HepG2 (cell line): ENCODE data around the gene ACTR6.
A peak's percentile ranks its signal among the peaks of the same experiment; 100 is the strongest.

Experiments used
- CBFB ChIP-seq: sonication (generic); formaldehyde crosslinking; IDR thresholded peaks from 2 replicates; pipeline ENCODE4 v1.4.0; 2020; ENCODE audit warnings: missing genetic modification reagents
- DNMT1 ChIP-seq: sonication (generic); formaldehyde crosslinking; IDR thresholded peaks from 2 replicates; pipeline ENCODE4 v1.5.1; 2020; ENCODE audit warnings: mild to moderate bottlenecking, missing genetic modification reagents
- RAD21 ChIP-seq: fragments of 450-650 bp; formaldehyde crosslinking; IDR thresholded peaks from 2 replicates; pipeline ENCODE4 v1.5.0; 2020; ENCODE audit warnings: mild to moderate bottlenecking

- TF ChIP-seq RAD21 (CRISPR knock-in tag), result 0 out of 2 replicates have a peak, but pooled peaks have one; percentile 41
- TF ChIP-seq CBFB (CRISPR knock-in tag), result no peak
- TF ChIP-seq DNMT1 (CRISPR knock-in tag), result no peak
These were observed 66.4 kb downstream of the ACTR6 start, which contains the start of the genes DEPDC4 and SCYL2 for GRCh38 chr12:100266835-100267602.
